Measurements from ENCODE around the gene BICC1.
A peak's percentile ranks its signal among the peaks of the same experiment; 100 is the strongest.

BICC1 gene

GRCh38 chr10:58829839-58830238 lies 317.2 kb downstream of the BICC1 start:
- Histone ChIP-seq H3K9ac (ENCODE audit: low read depth, low read length, poor library complexity) (no peak overlapping the region), H2AK5ac (ENCODE audit: low read depth, low read length) (no peak overlapping the region), H2BK120ac (ENCODE audit: low read depth, low read length) (no peak overlapping the region), H2BK5ac (ENCODE audit: low read length) (no peak overlapping the region), H3K4me1 (ENCODE audit: control insufficient read depth in 2 of 2, insufficient read depth in 1 of 2, low read depth in 1 of 2, low read length in 2 of 2) (peaks cover 4 to 6% of the 10 kb centered on the region in 2 donors), H3K14ac (ENCODE audit: low read length) (no peak overlapping the region), H4K91ac (ENCODE audit: low read depth, low read length, poor library complexity) (no peak overlapping the region), H3K27me3 (ENCODE audit: control insufficient read depth in 3 of 3, insufficient read depth in 3 of 3, low read depth in 1 of 3, low read length in 3 of 3) (no peaks in the 10 kb centered on the region), H3K79me1 (ENCODE audit: low read depth, low read length) (no peaks in the 10 kb centered on the region), H3K4me3 (ENCODE audit: low read length in 2 of 2) (no peak overlapping the region), H2AFZ (ENCODE audit: low read length) (no peak overlapping the region), H3K4ac (ENCODE audit: low read length) (no peak overlapping the region), H3K18ac (ENCODE audit: low read length) (no peak overlapping the region), H3K36me3 (replicated peaks in 1 of 2; ENCODE audit: control insufficient read depth in 2 of 2, insufficient read depth in 2 of 2, low read length in 2 of 2) (no peaks in the 10 kb centered on the region), H2BK15ac (ENCODE audit: low read length) (no peak overlapping the region), H3K23ac (ENCODE audit: low read depth, low read length, poor library complexity) (no peak overlapping the region), H3K27ac (replicated peaks; ENCODE audit: low read length) (no peak overlapping the region), H3K4me2 (ENCODE audit: insufficient read depth, low read length, poor library complexity, severe bottlenecking) (no peak overlapping the region), H4K8ac (ENCODE audit: low read depth, low read length) (no peak overlapping the region), H3K9me3 (replicated peaks in 1 of 2; ENCODE audit: control insufficient read depth in 2 of 2, insufficient read depth in 1 of 2, low read depth in 1 of 2, low read length in 2 of 2) (no peaks in the 10 kb centered on the region), H2BK12ac (ENCODE audit: low read length) (no peak overlapping the region)
- no CpG with 5 or more reads among the region's 5 CpGs for WGBS, 2 donors (ENCODE audit: extremely low coverage in 2 of 2, insufficient read length in 2 of 2, insufficient replicate concordance in 1 of 2)
- no peak for DNase-seq (ENCODE audit: low spot score)

- H3K4me2 ChIP-seq (ENCODE audit: insufficient read depth, low read length, poor library complexity, severe bottlenecking): no peak overlapping the region
- no peak overlapping the region for H2BK15ac ChIP-seq (ENCODE audit: low read length)
- peaks cover 4 to 6% of the 10 kb centered on the region in 2 donors for H3K4me1 ChIP-seq (ENCODE audit: control insufficient read depth in 2 of 2, insufficient read depth in 1 of 2, low read depth in 1 of 2, low read length in 2 of 2)
- H3K4ac ChIP-seq (ENCODE audit: low read length): no peak overlapping the region
- no peak overlapping the region for H2BK120ac ChIP-seq (ENCODE audit: low read depth, low read length)
- no peaks in the 10 kb centered on the region for H3K9me3 ChIP-seq (replicated peaks in 1 of 2; ENCODE audit: control insufficient read depth in 2 of 2, insufficient read depth in 1 of 2, low read depth in 1 of 2, low read length in 2 of 2)
- H4K8ac ChIP-seq (ENCODE audit: low read depth, low read length): no peak overlapping the region
- H2BK5ac ChIP-seq (ENCODE audit: low read length): no peak overlapping the region
- no peak overlapping the region for H2AFZ ChIP-seq (ENCODE audit: low read length)
- H3K79me1 ChIP-seq (ENCODE audit: low read depth, low read length): no peaks in the 10 kb centered on the region
- H3K27ac ChIP-seq (replicated peaks; ENCODE audit: low read length): no peak overlapping the region
- no peaks in the 10 kb centered on the region for H3K27me3 ChIP-seq (ENCODE audit: control insufficient read depth in 3 of 3, insufficient read depth in 3 of 3, low read depth in 1 of 3, low read length in 3 of 3)
- no peak overlapping the region for H3K4me3 ChIP-seq (ENCODE audit: low read length in 2 of 2)
- no peak overlapping the region for H4K91ac ChIP-seq (ENCODE audit: low read depth, low read length, poor library complexity)
- no peaks in the 10 kb centered on the region for H3K36me3 ChIP-seq (replicated peaks in 1 of 2; ENCODE audit: control insufficient read depth in 2 of 2, insufficient read depth in 2 of 2, low read length in 2 of 2)
- H3K23ac ChIP-seq (ENCODE audit: low read depth, low read length, poor library complexity): no peak overlapping the region
- no peak overlapping the region for H3K14ac ChIP-seq (ENCODE audit: low read length)
- no peak overlapping the region for H2AK5ac ChIP-seq (ENCODE audit: low read depth, low read length)
- no peak overlapping the region for H3K18ac ChIP-seq (ENCODE audit: low read length)
- no peak overlapping the region for H3K9ac ChIP-seq (ENCODE audit: low read depth, low read length, poor library complexity)
- no peak for DNase-seq (ENCODE audit: low spot score)
- H2BK12ac ChIP-seq (ENCODE audit: low read length): no peak overlapping the region
Measured at GRCh38 chr10:58830697-58831096, 318.0 kb downstream of the BICC1 start.

- Histone ChIP-seq H3K4ac (ENCODE audit: low read length) (no peak overlapping the region), H4K91ac (ENCODE audit: low read depth, low read length, poor library complexity) (no peak overlapping the region), H3K23ac (ENCODE audit: low read depth, low read length, poor library complexity) (no peak overlapping the region), H2BK12ac (ENCODE audit: low read length) (no peak overlapping the region), H3K27ac (replicated peaks; ENCODE audit: low read length) (no peak overlapping the region), H3K36me3 (replicated peaks in 1 of 2; ENCODE audit: control insufficient read depth in 2 of 2, insufficient read depth in 2 of 2, low read length in 2 of 2) (no peaks in the 10 kb centered on the region), H3K4me3 (ENCODE audit: low read length in 2 of 2) (no peak overlapping the region), H3K9ac (ENCODE audit: low read depth, low read length, poor library complexity) (no peak overlapping the region), H2AFZ (ENCODE audit: low read length) (peak overlapping the region; percentile 62), H3K4me2 (ENCODE audit: insufficient read depth, low read length, poor library complexity, severe bottlenecking) (no peak overlapping the region), H3K18ac (ENCODE audit: low read length) (no peak overlapping the region), H3K79me1 (ENCODE audit: low read depth, low read length) (no peaks in the 10 kb centered on the region), H2BK5ac (ENCODE audit: low read length) (no peak overlapping the region), H2BK120ac (ENCODE audit: low read depth, low read length) (no peak overlapping the region), H4K8ac (ENCODE audit: low read depth, low read length) (no peak overlapping the region), H3K14ac (ENCODE audit: low read length) (no peak overlapping the region), H3K27me3 (ENCODE audit: control insufficient read depth in 3 of 3, insufficient read depth in 3 of 3, low read depth in 1 of 3, low read length in 3 of 3) (no peaks in the 10 kb centered on the region), H2BK15ac (ENCODE audit: low read length) (no peak overlapping the region), H3K4me1 (ENCODE audit: control insufficient read depth in 2 of 2, insufficient read depth in 1 of 2, low read depth in 1 of 2, low read length in 2 of 2) (peaks cover 4% of the 10 kb centered on the region in 2 donors), H3K9me3 (replicated peaks in 1 of 2; ENCODE audit: control insufficient read depth in 2 of 2, insufficient read depth in 1 of 2, low read depth in 1 of 2, low read length in 2 of 2) (no peaks in the 10 kb centered on the region), H2AK5ac (ENCODE audit: low read depth, low read length) (no peak overlapping the region)
- WGBS, 2 donors (ENCODE audit: extremely low coverage in 2 of 2, insufficient read length in 2 of 2, insufficient replicate concordance in 1 of 2): no CpG with 5 or more reads among the region's 5 CpGs
- no peak for DNase-seq (ENCODE audit: low spot score)
Measured at GRCh38 chr10:58833771-58834561, 321.3 kb downstream of the BICC1 start.

- Histone ChIP-seq H2BK5ac (ENCODE audit: low read length) (no peak overlapping the region), H3K79me1 (ENCODE audit: low read depth, low read length) (no peaks in the 10 kb centered on the region), H2BK120ac (ENCODE audit: low read depth, low read length) (no peak overlapping the region), H3K4me1 (ENCODE audit: control insufficient read depth in 2 of 2, insufficient read depth in 1 of 2, low read depth in 1 of 2, low read length in 2 of 2) (peaks cover 4% of the 10 kb centered on the region in 2 donors), H3K9ac (ENCODE audit: low read depth, low read length, poor library complexity) (no peak overlapping the region), H3K4me2 (ENCODE audit: insufficient read depth, low read length, poor library complexity, severe bottlenecking) (no peak overlapping the region), H4K8ac (ENCODE audit: low read depth, low read length) (no peak overlapping the region), H2AFZ (ENCODE audit: low read length) (no peak overlapping the region), H3K18ac (ENCODE audit: low read length) (no peak overlapping the region), H3K27ac (replicated peaks; ENCODE audit: low read length) (no peak overlapping the region), H4K91ac (ENCODE audit: low read depth, low read length, poor library complexity) (no peak overlapping the region), H2AK5ac (ENCODE audit: low read depth, low read length) (no peak overlapping the region), H3K4ac (ENCODE audit: low read length) (no peak overlapping the region), H3K9me3 (replicated peaks in 1 of 2; ENCODE audit: control insufficient read depth in 2 of 2, insufficient read depth in 1 of 2, low read depth in 1 of 2, low read length in 2 of 2) (no peaks in the 10 kb centered on the region), H3K14ac (ENCODE audit: low read length) (no peak overlapping the region), H3K4me3 (ENCODE audit: low read length in 2 of 2) (no peak overlapping the region), H2BK12ac (ENCODE audit: low read length) (no peak overlapping the region), H3K27me3 (ENCODE audit: control insufficient read depth in 3 of 3, insufficient read depth in 3 of 3, low read depth in 1 of 3, low read length in 3 of 3) (no peaks in the 10 kb centered on the region), H3K36me3 (replicated peaks in 1 of 2; ENCODE audit: control insufficient read depth in 2 of 2, insufficient read depth in 2 of 2, low read length in 2 of 2) (no peaks in the 10 kb centered on the region), H2BK15ac (ENCODE audit: low read length) (no peak overlapping the region), H3K23ac (ENCODE audit: low read depth, low read length, poor library complexity) (no peak overlapping the region)
- WGBS, 2 donors (ENCODE audit: extremely low coverage in 2 of 2, insufficient read length in 2 of 2, insufficient replicate concordance in 1 of 2): no CpG with 5 or more reads among the region's 3 CpGs
- DNase-seq (ENCODE audit: low spot score): no peak
Measured at GRCh38 chr10:58836176-58836700, 323.6 kb downstream of the BICC1 start.
